GM20431 (cell line): Measurements from ENCODE around the gene RXRA.
"Not testable (repeated sequence)": the region's sequence is repeated elsewhere in the genome, so short reads cannot be mapped to it uniquely, and the experiment has no call there.

Source experiments
- in situ Hi-C: fragments of 300-500 bp; cut with MseI, MboI; formaldehyde crosslinking; loops from one replicate; pipeline ENCODE4 v1.15.0; 2020; ENCODE audit warnings: low sequenced_read_pairs; ENCODE audit not compliant: unreplicated experiment

The RXRA gene

DNA sequence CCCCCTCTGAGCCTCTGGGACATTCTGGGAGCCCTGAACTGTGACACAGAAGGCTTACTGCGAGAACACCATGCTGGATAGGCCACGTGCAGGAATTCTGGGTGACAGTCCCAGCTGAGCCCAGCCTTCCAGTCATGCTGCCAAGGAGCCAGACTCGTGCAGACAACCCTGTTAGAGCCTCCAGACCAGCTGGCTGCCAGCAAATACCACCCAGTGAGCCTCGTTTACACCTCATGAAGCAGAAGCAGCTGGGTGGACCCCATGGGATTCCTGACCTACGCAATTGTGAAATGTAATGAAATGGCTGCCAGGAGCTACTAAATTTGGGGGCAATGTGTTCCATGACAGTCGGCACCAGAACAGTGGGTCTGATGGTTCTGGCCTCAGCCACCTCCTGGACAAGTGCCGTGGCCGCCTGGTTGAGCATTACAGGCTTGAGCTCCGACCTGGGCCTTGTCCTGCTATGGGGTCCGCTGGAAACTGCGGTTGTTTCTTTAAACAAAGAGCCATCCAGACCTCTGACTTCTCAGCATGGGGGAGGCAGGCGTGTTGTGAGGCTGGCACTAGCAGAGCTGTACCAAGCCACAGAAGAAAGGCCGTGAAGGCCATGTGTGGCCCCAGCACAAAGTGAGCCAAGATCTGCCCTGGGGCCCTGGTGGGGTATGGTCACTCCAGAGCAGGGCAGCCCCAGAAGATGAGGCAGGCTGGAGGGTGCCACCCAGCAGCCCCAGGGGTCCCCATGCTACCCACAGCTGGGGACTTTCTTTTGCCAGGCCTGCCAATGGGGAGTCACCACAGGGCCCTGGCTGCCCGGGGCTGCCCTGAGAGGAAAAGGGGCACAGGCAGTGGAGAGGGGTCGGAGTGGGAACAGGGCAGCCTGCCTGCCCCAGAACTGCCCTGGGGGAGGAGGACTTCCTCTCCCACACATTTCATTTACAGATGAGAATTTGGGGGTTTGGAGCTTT lies 19.3 kb upstream of the RXRA start:
- in situ Hi-C loops = no loop called here

DNA sequence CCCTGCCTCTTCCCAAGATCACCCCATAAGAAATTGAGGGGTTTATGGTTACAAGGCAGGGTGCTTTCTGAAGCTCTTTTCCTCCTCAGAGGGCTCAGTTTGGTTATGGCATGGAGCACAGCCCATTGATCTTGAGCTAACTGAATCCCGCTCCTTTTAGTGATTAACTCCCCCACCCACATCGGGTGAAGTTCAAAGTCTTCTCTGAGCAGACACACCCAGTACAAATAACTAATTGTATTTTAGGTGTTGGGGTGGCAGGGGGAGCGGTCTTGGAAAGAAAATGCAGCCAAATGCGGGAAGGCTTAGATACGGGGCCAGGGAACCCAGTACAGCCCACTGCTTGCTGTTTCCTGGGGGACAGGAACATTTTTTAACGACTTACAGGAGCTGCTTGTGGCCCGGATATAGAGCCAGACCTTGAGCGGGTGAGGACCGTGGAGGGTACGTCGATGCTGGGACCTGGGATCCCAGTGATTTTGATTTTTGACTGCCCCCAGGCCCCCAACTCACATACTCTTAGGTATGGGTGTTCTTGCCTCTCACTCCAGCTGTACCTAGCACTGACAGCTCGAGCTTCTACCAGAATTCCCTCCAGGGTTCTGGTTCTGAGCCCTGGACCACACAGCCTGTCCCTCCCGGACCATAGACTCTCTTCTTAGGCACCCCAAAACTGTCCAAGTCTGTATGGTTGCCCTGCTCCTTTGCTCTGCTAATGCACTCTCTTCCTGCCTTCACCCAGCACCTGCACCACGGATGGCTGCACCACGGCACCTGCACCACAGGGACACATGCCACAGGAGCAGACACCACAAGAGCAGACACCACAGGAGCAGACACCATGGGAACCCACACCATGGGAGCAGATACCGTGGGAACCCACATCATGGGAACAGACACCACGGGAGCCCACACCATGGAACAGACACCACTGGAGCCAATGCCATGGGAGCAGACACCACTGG lies 18.3 kb upstream of the RXRA start:
- in situ Hi-C loops = no loop called here

DNA sequence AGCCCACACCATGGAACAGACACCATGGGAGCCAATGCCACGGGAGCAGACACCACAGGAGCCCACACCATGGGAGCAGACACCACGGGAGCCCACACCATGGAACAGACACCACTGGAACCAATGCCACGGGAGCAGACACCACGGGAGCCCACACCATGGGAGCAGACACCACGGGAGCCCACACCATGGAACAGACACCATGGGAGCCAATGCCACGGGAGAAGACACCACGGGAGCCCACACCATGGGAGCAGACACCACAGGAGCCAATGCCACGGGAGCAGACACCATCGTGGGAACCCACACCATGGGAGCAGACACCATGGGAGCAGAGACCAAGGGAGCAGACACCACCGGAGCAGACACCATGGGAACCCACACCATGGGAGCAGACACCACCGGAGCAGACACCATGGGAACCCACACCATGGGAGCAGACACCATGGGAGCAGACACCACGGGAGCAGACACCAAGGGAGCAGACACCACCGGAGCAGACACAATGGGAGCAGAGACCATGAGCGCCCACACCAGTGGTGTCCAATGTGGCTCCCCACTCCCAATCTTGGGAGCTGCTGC lies 17.5 kb upstream of the RXRA start:
- in situ Hi-C loops = not testable (repeated sequence)

DNA sequence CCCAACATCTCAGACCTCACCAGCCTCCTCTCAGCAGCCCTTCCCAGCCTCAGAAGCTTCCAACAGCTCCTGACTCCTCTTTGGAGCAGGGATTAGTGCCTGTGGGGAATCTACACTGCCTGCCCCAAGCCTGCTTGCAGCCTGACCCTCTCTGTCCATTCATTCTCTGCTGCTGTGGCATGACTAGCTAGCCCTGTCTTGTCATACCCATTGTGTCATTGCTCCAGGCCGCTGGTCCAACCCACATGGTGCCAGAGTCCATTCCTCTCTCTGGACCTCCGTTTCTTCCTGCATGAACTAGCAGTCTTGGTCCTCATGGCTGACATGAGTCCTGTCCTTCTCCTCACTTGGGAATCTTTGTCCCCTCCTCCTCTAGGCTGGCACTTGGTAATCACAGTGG lies 12.8 kb upstream of the RXRA start:
- in situ Hi-C loops = no loop called here

DNA sequence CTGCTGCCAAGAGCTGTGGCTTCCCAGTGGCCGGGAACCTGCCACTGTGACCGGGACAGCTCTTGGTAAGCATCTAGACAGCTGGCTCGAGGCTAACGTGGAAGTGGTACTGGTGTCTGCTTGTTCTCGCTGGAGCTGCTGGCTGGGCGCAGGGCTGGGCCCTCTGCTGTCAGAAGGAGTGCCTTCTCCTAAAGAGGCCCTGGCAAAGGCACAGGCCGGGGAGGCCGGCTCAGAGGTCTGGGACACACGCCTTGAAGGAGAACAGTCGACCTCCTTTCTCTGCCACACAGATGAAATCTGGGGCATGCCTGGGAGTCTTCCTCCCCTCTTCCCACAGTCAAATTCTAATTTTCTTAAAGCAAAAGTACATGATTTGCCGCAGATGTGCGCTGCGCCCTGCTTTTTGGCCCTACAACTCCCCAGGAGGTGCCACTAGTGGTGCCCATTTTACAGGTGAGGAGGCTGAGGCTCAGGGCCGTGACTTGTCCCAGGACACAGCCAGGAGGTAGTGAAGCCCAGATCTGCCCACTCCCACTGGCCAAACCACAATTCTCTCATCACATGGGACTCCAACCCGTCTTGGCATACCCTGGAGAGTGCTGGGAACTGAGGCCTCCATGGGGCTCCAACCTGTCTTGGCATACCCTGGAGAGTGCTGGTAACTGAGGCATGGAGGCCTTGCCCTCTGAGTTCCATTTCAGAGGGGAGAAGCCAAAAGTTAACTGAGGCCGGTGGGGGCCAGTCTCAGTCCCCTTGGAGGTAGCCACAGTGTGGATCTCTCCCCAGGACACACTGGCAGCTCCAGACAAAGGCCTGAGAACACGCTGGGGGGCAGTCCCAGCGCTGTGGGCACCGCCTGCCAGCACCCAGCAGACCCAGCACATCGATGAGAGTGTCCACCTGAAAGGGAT lies 12.0 kb upstream of the RXRA start:
- in situ Hi-C loops = no loop called here

DNA sequence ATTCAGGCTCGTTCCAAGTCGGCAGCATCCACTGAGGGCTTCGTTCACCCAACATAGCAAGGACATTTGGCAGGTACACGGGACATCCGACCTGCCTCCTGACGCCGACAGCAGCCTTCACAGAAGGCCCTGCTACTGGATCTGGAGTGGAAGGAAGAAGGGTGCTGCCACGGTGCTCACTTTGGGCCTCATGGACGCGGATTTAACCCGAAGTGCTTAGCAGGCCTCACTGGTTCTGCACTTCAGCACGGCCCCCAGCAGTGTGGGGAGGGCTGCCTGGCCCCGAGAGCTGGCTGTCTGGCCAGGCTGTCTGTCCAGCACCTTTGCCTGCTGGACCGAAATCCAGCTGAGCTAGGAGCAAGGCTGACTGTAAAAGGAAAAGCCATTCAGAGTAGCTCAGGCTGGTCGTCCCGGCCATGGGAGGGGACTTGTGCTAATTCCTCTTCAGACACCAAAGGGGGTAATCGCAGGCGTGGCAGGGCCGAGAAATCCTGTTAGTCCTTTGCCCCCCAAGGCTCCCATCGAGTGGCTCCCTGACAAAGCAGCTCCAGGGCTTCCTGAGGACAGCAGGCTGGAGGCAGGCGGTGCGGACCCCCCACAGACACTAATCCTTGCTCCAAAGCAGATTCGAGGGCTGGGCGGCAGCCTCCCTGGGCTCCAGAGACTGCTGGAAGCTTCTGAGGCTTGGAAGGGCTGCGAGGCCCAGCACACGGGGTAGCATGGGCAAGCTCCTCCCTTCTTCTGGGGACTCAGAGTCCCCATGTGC lies 11.1 kb upstream of the RXRA start:
- in situ Hi-C loops = no loop called here

DNA sequence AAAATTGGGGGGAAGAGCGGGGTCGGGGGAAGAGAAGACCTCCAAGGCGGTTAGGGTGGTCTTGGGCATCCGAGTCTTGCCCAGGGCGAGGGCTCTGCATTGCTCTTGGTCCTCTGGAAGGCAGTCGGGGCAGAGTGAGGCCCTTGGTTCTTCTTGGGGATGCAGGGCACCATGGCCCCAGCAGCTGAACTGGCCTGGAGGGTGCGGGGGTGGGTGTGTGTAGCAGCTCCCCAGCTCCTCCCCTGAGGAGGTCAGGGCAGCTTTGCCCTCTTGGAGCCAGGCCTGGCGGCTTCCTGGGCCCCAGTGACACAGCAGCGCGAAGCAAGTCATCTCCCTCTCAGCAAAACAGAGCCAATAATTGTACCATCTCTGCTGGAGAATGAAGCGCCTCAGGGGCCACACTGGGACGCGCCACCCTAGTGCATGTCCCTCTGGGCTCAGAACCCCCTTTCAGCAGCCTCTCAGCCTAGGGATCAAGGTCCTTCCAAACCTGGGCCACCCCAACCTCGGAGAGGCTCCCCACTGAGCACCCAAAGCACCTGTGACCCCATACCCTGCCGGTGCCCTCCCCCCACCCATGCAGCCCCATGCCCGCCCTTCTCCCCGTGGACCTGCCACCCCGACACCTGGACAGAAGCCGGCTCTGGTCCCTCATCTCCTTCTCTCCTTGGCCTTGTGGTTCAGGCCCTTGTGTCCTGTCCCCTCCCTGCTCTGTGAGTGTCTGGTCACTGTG lies 10.4 kb upstream of the RXRA start:
- in situ Hi-C loops = no loop called here

DNA sequence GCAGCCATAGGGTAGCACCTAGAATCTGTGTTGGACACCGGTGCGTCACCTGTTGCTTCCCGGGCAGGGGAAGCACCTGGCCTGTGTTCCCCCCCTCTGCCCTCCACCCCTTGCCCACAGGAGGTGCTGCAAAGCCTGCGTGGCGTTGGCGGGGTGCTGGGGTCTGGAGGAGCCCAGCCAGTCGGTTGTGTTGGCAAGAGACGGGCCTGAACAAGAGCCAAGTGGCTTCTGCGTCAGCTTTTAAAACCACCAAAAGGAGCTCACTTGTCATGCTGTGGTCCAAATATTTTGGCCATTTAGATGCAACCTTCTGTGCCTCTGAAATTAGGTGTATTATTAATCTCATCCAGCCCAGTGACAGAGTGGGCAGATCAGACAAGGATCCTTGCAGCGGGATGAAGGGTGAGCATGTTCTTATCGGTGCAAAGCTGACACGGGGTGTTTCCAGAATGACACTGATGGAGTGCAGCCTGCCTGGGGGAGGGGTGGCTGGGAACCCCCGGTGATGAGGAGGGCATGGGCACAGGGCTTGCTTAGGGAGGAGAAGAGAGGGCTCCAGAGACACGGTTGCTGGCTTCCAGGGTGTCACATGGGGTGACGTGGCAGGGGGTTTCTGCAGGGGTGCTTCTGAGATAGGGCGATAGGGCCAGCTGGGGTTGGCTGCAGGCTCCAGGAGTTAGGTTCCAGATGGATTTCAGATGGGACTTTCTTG lies 9.7 kb upstream of the RXRA start:
- in situ Hi-C loops = no loop called here

DNA sequence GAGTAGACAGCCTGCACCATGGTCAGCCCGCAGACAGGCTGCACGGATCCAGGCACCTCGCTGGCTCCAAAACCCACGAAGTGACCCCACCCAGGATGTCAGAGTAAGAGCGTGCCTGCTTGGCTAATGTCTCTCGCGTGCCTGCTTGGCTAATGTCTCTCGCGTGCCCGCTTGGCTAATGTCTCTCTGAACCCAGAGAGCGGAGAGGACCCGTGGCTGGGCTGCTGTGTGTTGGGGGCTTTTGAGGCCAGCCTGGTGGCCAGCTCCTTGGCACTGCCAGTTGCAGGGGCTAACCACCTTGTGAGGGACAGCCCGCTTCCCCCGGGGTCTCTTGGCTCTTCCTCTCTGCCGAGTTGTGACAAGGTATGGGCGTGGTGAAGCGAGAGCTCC lies 8.9 kb upstream of the RXRA start:
- in situ Hi-C loops = no loop called here

DNA sequence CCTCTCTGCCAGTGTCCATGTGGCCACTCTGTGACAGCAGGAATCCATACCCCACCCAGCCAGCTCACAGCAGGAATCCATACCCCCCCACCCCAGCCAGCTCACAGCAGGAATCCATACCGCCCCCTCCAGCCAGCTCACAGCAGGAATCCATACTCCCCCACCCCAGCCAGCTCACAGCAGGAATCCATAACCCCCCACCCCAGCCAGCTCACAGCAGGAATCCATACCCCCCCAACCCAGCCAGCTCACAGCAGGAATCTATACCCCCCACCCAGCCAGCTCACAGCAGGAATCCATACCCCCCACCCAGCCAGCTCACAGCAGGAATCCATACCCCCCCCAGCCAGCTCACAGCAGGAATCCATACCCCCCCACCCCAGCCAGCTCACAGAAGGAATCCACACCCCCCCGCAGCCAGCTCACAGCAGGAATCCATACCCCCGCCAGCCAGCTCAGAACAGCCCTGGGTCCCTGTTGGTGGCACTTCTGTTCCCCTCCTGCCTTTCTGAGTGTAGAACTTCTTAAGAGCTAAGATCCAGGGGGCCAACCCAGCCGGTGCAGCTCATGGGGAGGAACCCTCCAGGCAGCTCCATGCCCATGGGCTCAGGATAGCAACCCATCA lies 8.4 kb upstream of the RXRA start:
- in situ Hi-C loops = no loop called here

DNA sequence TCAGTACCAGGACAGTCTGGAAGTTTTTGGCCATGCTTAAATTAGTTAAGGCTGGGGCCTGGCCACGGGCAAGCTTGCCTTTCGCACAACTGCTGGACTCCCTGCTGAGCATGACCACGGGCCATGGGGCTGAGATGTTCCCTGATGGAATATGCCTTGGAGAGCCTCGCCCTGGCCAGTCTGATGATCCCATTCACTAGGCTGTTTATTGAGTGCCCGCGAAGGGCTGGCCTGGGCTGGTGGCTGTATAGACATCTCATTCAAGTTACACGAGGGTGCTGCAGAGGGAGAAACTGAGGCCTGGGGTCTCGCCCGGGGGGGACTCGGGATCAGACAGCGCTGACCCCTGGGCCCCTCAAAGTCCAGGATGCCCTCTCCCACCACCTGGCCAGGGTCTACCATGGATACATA lies 7.8 kb upstream of the RXRA start:
- in situ Hi-C loops = no loop called here

DNA sequence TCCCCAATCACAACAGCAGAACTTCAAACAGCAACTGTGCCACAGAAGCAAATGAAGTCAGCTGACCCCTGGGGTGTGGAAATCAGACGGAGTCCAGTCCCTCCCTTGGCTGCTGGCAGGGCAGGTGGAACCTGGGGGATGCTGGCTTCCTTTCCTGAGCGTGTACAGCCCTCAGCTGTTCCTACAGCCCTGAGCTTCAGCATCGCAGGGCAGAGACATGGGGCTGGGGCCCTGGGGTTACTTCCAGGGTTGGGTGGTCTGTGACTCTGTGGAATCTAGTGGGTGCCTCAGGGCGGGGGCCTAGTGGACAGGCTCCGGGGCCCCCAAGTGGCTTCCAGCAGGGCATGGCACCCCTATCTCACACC lies 7.3 kb upstream of the RXRA start:
- in situ Hi-C loops = no loop called here

DNA sequence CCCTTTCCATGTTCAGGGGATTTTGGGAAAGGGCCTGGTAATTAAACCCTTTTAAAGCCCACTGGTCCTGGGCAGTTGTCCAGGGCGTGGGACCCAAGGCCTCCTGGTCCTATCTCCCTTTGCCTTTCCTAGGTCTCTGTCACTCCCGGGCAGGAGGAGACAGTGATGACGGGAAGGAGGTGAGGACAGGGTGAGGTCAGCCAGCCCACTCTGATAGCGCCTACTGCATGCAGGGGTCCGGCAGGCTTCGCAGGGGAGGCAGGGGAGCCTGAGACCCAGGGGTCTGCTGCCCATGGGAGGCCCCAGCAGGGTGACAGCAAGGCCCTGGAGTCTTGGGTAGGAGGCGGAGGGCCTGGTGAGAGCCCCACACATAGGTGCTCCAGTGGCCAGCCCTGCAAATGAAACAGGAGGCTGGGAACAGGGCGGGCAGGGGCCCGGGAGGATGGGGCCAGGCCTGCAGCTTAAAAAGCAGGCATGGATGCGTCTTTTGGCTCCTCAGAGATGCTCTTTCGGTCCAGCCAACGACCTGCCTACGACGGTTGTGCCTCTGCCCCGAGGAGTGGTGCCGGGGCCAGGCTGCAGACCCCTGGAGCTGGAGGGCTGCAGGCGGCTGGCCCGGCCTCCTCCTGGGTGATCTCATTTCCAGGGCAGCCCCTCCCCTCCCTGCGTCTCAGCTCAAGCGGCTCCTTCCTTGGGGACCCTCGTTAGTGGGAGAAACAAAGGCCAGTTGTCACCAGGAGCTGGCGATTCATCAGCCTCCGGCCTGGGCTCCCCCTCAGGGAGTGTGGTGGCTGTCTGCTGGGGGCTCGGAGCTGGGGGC lies 6.7 kb upstream of the RXRA start:
- in situ Hi-C loops = no loop called here

DNA sequence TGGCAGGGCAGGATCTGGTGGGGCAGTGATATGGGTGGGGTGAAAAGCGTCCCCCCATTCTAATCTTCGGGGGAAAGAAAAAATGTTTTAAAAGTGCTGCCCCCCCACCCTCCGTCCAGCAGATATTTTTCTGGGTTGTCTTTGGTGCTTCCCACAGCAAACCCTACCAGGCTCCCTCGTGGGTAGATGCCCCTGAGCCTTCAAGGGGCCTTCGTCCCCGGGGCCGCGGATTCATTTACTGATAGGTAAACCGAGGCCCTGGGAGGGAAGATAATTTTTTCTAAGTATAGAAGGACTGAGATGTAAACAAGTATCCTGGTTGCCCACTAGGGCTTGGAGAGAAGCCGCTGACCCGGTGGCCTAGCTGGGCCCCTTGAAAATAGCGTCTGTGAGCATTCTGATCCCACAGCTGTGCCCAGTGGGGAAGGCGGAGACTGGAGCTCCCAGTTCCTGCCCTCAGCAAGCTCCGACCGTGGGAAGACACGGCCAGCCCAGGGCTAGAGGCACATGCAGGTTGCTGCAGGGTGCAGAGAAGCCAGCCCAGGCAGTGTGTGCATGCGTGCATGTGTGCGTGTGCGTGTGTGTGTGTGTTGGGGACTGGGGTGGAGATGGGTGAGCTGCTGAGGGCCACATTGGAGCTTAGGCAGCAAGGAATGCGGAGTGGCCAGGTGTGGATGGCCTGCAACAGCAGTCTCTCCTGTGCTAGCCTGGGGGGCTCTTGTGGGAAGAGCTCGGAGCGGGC lies 6.0 kb upstream of the RXRA start:
- in situ Hi-C loops = no loop called here

DNA sequence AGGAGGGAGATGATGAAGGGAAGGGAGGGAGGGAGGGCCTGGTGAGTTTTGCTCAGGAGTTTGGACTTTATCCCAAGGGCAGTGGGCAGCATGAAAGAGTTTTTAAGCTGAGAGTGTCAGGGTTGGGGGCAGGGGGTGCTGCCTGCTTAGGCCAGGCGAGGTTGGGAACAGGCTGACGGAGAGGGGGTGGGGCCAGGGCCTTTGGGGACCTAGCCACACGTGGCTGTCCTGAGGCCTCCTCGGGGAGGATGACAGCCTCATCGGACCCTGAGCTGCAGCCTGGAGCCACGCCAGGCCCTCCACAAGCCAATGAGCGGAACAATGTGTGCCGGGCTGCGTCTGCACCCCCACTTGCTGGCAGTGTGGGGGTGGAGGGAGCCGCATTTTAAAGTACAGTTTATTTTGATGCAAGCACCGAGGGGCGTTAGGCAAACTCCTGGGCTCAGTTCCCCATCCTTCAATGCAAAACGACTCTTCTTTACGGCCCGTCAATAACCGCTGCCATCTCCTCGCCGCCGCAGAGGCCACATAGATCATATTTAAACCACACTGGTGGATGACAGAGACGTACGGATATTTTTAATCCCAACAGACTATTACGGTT lies 5.3 kb upstream of the RXRA start:
- in situ Hi-C loops = no loop called here
